ENCODE results near the gene S1PR3.

Gene S1PR3

DNA sequence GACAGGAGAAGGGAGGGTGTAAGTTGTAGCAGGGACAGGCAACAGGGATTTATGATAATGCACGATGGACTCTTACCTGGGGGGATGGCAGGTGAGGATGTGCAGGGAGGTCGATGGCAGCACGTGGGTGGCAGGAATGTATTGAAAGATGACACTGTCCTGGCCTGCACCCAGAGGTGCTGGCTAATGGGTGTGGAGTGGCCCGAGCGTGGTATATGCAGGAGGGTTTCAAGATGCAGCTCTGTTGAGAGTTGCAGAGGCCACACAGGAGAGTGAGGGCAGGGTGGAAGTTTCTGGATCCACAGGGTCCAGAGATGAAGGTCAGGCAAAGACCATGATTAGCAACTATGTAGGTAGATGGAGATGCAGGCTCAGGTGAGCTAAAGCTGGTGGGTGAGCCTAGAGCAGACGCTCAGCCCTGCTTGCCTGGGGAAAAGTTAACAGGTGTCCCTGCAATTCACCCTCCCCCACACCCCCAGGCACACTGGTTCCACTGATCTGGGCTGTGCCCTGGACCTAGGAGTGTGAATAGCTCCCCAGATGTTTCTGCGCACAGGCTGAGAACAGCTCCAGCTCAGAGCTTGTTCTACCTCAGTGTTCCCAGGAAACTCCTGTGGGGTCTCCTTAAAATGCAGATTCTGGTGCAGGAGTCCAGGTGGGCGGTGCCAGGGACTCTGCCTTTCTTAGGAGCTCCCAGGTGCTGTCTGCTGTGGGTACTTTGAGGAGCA lies 21.5 kb upstream of the S1PR3 start:
- no peak for DNase-seq (ENCODE audit: low read depth in 2 of 2)

DNA sequence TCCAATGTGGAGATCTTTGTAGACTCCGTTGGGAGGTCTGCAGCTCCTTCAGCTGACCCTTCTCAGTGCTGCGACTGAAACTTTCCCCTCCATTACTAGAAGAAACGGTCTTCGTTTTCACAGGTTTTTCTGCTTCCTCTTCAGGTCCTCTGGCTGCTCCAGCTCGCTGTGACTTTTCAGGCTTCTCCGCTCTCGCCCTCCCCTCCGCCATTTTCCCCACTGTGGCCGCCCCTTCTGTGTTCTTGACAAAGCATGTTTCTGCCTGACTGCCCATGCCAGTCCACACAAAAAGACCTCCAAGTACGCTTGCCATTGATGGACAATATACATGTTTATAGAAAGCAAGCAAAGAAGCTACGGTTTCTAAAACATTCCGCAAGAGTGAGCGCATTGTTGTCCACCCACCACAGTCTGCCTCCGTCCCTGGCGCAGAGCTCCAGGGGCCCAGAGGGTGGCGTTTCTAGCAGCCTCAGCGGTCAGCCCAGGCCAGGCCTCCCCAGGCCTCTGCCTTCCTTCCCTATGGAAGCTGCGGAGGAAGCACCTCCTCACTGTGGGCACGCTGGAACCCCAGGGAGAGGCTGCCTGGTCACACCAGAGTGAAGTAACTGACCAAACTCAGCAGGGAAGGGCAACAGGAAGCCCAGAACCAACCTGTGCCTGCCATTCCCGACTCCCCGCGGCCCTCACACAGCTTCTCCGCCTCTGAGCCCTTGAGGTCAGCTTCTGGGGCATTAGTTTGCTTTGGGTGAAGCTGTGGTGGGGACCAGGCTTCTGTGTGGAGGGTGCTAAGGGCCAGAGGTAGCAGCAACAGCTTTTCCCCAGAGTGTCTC lies 19.9 kb upstream of the S1PR3 start:
- DNase-seq (ENCODE audit: low read depth in 2 of 2) = no peak

DNA sequence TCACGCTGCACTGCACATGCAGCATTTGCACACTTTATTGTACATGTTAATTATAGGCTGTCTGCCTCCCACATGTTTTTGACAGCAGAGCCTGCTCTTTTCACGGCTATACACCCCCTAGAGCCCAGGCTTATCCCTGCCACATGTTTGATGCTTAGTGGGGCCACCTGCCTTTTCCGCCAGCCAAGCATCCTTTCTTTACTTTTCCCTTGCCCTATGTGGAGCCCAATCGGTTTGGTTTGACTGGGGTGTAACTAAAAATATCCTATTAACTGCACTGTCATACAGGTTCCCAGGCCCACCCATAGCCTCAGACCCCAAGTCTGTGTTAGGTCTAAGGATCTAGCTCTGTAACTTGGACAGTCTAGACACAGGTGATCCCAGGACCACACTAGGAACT lies 18.9 kb upstream of the S1PR3 start:
- no peak for DNase-seq (ENCODE audit: low read depth in 2 of 2)

- DNase-seq (ENCODE audit: low read depth in 2 of 2) = no peak
Observed at GRCh38 chr9:88973281-88974045, 17.8 kb upstream of the S1PR3 start.

GRCh38 chr9:88974641-88975040 lies 16.6 kb upstream of the S1PR3 start:
- no peak for DNase-seq (ENCODE audit: low read depth in 2 of 2)

DNA sequence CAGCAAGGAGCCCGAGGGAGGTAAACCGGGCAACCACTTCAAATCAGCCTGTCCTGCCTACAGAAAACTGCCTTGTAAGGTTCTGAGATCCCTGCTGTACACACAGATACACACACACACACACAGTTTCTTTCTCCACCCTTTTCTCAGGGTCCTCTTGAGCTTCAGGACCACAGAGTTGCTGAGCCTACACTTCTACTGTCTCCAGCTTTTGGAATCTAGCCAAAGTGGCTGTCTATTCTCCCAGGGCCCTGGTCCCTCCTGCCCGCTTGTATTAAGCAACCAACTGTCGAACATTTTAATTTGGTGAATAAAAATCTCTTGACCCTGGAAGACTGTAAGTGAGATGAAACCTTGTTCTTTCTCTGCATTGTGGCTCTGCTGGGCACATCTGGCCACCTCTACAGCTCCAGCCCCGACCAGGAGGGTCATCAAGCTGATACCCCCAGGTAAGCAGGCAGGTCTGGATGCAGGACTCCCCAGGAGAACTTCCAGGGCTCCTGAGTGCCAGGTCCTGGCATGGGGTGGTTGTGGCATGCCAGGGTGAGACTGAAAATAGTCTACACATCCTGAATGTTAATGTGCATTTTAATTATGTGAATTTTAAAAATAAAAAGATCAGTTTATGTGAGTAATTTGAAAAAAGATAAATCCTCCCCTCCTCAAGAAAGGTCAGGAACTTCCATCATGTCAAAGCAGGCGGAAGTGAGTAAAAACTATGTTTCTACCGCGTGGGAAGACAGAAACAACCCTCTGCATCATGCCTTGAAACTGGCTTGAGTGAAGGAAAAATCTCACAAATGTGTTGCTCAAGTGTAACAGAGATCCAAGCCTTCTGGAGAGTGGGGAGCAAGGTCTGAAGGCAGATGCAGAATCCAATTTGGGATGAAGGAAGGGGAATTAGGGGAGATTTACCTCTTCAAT lies 15.0 kb upstream of the S1PR3 start:
- no peak for DNase-seq (ENCODE audit: low read depth in 2 of 2)

GRCh38 chr9:88976890-88977257 lies 14.4 kb upstream of the S1PR3 start:
- DNase-seq (ENCODE audit: low read depth in 2 of 2) = no peak

GRCh38 chr9:88978034-88978433 lies 13.2 kb upstream of the S1PR3 start:
- no peak for DNase-seq (ENCODE audit: low read depth in 2 of 2)

DNA sequence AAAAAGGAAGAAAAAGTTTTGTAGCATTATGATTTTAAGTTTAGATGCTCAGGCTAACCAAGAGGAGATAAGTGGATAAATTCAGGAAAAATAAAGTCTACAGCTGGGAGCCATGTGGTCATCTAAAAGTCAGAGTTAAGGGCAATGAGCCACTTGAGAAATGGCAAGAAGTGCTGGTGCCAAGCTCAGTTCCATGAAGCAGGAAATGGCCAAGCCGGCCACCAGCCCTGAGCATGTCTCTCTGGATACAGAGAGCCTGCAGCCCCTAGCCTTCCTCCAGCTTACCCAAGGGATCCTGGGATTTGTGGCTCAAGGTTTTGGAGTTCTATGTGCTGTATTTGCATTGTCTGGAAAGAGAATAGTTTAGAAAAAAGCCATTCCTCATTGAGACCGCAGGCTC lies 12.2 kb upstream of the S1PR3 start:
- no peak for DNase-seq (ENCODE audit: low read depth in 2 of 2)

DNA sequence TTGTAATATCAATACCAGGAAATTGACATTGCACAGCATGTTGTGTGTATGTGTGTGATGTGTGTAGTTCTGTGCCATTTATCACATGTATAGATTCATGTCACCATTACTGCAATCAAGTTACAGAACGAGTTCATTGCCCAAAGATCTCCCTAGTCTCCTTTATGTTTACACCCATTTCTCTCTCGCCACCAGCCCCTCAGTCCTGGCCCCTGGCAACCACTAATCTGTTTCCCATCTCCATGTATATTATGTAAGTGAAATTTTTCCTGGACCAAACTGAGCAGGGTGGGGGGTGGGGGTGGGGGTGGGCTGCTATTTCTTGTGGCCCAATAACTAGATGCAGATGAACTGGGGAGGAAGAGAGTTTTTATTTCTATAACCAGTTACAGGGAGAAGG lies 11.5 kb upstream of the S1PR3 start:
- DNase-seq (ENCODE audit: low read depth in 2 of 2) = no peak

GRCh38 chr9:88980740-88981203 lies 10.5 kb upstream of the S1PR3 start:
- DNase-seq (ENCODE audit: low read depth in 2 of 2) = no peak

DNA sequence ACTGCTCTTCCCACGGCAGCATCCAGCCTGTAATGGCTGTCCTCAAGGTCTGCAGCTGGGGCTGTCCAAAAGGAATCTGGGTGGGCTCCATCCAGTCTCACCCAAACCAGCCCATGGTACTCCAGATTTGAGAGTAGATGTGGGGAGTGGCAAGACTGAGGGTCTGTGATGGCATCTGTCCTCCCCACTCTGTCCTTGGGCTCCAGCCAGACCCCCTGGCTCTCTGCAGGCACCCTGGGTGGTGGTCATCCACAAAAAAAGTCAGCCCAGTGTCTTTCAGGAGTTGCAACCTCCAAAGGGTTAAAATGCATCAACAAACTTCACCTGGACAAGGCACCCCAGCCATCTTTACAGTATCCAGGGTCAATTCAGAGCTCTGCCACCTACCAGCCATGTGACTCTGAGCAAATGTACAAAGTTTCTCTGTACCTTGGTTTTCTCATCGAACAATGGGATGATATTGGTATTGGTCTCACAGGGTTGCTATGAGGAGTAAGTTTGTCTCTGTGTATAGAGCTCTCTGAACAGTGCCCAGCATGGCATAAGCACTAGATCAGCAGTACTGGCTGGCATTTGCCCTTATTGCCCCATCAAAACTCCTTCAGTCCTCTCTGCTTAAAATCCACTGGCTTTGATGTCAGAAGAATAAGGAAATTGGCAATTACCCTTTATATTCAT lies 7.3 kb upstream of the S1PR3 start:
- no peak for DNase-seq (ENCODE audit: low read depth in 2 of 2)

DNA sequence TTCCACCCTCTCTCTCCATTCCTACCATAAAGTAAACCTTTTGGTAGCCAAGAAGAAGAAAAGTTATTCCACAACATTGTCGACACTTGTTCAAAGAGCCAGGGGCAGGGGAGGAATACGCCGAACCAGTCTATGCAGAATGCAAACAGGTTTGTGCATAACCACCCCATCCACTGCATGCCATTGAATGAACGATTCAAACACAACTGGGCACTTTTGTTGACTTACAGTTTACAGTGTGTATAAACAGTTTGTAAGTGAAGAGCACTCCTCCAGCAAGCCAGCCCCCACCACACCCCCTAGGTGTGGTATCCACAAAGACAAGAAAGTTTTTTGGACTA lies 6.8 kb upstream of the S1PR3 start:
- no peak for DNase-seq (ENCODE audit: low read depth in 2 of 2)

- DNase-seq (ENCODE audit: low read depth in 2 of 2) = no peak
Observed at GRCh38 chr9:88985616-88986015, 5.7 kb upstream of the S1PR3 start.

DNA sequence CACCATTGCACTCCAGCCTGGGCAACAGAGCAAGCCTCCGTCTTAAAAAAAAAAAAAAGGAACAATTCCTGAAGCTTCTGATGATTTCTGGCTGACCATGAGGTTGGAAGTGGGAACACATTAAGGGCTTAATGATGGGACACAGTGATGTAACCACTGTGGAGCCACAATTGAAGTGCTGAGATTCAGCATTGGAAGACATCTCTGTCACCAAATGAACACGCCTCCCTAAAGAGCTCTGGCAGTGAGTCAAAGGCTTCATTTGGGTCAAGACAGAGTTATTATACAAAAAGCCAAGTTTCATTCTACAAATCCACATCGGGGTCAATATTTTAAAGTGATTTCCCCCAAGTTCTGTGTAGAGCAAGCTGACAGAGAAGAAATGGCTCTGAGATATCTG lies 4.5 kb upstream of the S1PR3 start:
- no peak for DNase-seq (ENCODE audit: low read depth in 2 of 2)

DNA sequence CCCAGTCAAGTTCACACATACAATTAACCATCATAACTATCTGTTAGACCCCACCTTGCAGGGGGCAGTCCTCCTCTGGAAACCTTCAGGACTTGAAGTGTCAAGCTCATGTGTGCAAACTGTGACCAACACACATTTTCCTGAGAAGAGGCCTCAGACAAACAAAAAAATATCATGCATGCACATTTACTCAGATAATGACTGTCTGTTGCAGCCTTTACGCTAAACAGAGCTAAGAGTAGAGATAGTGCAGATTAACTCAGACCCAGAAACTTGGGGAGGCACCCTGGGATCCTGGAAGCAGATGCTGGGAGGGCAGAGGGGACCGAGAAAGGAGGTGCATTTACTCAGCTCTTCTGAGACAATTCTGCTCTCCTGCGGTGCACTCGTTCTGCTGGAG lies 3.6 kb upstream of the S1PR3 start:
- no peak for DNase-seq (ENCODE audit: low read depth in 2 of 2)

- DNase-seq (ENCODE audit: low read depth in 2 of 2) = no peak
Observed at GRCh38 chr9:88988796-88989641, 2.2 kb upstream of the S1PR3 start.

DNA sequence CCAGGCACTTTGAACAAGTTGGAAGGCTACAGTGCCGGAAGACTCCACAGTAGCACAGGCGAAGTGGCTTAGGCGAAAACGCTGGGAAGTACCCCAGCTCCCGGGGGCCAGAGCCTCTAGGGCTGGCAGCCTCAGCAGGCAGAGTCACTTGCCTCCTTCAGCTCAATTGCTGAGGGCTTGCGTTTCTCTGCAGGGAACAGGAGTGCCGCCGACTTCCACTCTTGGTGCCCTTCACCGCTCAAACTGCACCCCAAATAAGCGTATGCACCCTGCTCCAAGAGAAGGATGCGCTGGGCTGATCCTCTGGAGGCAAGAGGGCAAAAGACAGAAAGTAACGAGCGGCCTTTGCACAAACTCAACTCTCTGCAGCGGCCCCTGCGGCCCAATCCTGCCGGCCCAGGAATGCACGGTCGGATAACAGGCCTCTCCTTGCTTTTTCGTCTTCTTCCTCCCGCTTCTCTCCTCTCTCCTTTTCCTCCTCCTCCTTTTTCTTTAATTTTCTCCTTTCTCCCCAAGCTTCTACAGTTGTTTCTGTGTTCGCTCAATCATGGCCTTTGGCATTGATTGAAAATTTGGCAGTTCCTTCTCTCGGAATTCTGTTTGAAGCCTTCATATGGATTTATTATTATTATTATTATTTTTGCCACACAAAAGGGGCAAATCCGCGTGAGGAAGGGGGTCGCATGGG lies 1.1 kb upstream of the S1PR3 start:
- DNase-seq (ENCODE audit: low read depth in 2 of 2) = no peak

- no peak for DNase-seq (ENCODE audit: low read depth in 2 of 2)
Observed at GRCh38 chr9:88990729-88991065, 571 bp upstream of the S1PR3 start.

GRCh38 chr9:88992556-88992955 lies 1.3 kb downstream of the S1PR3 start:
- no peak for DNase-seq (ENCODE audit: low read depth in 2 of 2)

Measured in stimulated activated CD8-positive, alpha-beta memory T cell treated with anti-CD3 and anti-CD28 coated beads, Interleukin-15, amount 100 ng/mL, for 48 hours (primary cell).